ENCODE data around the gene CPA5. TPM values are rescaled to one million over a fixed set of nuclear protein-coding genes. Genes with fewer than 3 reads are reported as not detected.

The CPA5 gene
- total and polyA plus RNA-seq, 2 experiments from 2014 or later = not detected

DNA sequence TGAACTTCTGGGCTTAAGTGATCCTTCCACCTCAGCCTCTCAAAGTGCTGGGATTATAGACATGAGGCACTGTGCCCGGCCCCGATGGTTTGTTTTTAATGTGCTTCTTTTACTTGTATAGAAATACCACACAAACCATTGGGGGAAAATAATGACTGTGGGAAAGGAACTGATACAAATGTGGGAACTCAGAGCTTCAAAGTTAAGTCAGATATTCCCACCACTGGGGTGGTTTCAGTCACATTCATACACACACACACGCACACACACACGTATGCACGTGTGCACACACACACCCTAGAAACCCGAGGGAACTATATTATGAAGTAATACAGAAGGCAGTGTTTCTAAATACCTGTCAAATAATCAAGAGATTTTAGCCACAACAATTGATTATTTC, 34.6 kb upstream of the CPA5 start:
- Histone ChIP-seq H4K20me1 (replicated peaks; ENCODE audit: insufficient read depth) (no peaks in the 10 kb centered on the region), H3K4me2 (no peak overlapping the region), H3K27ac (ENCODE audit: low read depth) (no peak overlapping the region), H3K9me2 (ENCODE audit: insufficient read depth) (no peaks in the 10 kb centered on the region), H3K27me3 (ENCODE audit: insufficient read depth) (no peaks in the 10 kb centered on the region), H3F3A (replicated peaks; ENCODE audit: low read depth) (no peaks in the 10 kb centered on the region), H3K36me3 (ENCODE audit: insufficient read depth) (no peaks in the 10 kb centered on the region), H3K4me1 (ENCODE audit: insufficient read depth) (no peaks in the 10 kb centered on the region), H3K79me2 (replicated peaks; ENCODE audit: insufficient read depth) (no peaks in the 10 kb centered on the region), H3K4me3 (no peak overlapping the region), H2AFZ (no peak overlapping the region)
- TF ChIP-seq POLR2AphosphoS5 (IDR thresholded peaks at IDR 0.05; ENCODE audit: low read depth) (no peak), NANOG (IDR thresholded peaks at IDR 0.05; ENCODE audit: borderline replicate concordance) (no peak), JUNB (IDR thresholded peaks at IDR 0.05; ENCODE audit: unreplicated experiment) (no peak), EZH2 (IDR thresholded peaks at IDR 0.05; ENCODE audit: low read depth, unreplicated experiment) (no peak), STAT1 (IDR thresholded peaks at IDR 0.05; ENCODE audit: unreplicated experiment) (no peak), CREB1 (CRISPR knock-in tag; IDR thresholded peaks at IDR 0.05; ENCODE audit: low read depth) (no peak), ZNF114 (CRISPR knock-in tag; IDR thresholded peaks at IDR 0.05) (no peak)
- TF ChIP-seq, protein P1, sequence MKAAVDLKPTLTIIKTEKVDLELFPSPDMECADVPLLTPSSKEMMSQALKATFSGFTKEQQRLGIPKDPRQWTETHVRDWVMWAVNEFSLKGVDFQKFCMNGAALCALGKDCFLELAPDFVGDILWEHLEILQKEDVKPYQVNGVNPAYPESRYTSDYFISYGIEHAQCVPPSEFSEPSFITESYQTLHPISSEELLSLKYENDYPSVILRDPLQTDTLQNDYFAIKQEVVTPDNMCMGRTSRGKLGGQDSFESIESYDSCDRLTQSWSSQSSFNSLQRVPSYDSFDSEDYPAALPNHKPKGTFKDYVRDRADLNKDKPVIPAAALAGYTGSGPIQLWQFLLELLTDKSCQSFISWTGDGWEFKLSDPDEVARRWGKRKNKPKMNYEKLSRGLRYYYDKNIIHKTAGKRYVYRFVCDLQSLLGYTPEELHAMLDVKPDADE (IDR thresholded peaks at IDR 0.05) = no peak
- TF ChIP-seq, protein P2, sequence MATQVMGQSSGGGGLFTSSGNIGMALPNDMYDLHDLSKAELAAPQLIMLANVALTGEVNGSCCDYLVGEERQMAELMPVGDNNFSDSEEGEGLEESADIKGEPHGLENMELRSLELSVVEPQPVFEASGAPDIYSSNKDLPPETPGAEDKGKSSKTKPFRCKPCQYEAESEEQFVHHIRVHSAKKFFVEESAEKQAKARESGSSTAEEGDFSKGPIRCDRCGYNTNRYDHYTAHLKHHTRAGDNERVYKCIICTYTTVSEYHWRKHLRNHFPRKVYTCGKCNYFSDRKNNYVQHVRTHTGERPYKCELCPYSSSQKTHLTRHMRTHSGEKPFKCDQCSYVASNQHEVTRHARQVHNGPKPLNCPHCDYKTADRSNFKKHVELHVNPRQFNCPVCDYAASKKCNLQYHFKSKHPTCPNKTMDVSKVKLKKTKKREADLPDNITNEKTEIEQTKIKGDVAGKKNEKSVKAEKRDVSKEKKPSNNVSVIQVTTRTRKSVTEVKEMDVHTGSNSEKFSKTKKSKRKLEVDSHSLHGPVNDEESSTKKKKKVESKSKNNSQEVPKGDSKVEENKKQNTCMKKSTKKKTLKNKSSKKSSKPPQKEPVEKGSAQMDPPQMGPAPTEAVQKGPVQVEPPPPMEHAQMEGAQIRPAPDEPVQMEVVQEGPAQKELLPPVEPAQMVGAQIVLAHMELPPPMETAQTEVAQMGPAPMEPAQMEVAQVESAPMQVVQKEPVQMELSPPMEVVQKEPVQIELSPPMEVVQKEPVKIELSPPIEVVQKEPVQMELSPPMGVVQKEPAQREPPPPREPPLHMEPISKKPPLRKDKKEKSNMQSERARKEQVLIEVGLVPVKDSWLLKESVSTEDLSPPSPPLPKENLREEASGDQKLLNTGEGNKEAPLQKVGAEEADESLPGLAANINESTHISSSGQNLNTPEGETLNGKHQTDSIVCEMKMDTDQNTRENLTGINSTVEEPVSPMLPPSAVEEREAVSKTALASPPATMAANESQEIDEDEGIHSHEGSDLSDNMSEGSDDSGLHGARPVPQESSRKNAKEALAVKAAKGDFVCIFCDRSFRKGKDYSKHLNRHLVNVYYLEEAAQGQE (IDR thresholded peaks at IDR 0.05; ENCODE audit: unreplicated experiment) = no peak
- TF ChIP-seq, protein P3, sequence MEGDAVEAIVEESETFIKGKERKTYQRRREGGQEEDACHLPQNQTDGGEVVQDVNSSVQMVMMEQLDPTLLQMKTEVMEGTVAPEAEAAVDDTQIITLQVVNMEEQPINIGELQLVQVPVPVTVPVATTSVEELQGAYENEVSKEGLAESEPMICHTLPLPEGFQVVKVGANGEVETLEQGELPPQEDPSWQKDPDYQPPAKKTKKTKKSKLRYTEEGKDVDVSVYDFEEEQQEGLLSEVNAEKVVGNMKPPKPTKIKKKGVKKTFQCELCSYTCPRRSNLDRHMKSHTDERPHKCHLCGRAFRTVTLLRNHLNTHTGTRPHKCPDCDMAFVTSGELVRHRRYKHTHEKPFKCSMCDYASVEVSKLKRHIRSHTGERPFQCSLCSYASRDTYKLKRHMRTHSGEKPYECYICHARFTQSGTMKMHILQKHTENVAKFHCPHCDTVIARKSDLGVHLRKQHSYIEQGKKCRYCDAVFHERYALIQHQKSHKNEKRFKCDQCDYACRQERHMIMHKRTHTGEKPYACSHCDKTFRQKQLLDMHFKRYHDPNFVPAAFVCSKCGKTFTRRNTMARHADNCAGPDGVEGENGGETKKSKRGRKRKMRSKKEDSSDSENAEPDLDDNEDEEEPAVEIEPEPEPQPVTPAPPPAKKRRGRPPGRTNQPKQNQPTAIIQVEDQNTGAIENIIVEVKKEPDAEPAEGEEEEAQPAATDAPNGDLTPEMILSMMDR (conservative IDR thresholded peaks at IDR 0.05; ENCODE audit: low read depth in 2 of 2) = no peak
- TF ChIP-seq, protein P4, sequence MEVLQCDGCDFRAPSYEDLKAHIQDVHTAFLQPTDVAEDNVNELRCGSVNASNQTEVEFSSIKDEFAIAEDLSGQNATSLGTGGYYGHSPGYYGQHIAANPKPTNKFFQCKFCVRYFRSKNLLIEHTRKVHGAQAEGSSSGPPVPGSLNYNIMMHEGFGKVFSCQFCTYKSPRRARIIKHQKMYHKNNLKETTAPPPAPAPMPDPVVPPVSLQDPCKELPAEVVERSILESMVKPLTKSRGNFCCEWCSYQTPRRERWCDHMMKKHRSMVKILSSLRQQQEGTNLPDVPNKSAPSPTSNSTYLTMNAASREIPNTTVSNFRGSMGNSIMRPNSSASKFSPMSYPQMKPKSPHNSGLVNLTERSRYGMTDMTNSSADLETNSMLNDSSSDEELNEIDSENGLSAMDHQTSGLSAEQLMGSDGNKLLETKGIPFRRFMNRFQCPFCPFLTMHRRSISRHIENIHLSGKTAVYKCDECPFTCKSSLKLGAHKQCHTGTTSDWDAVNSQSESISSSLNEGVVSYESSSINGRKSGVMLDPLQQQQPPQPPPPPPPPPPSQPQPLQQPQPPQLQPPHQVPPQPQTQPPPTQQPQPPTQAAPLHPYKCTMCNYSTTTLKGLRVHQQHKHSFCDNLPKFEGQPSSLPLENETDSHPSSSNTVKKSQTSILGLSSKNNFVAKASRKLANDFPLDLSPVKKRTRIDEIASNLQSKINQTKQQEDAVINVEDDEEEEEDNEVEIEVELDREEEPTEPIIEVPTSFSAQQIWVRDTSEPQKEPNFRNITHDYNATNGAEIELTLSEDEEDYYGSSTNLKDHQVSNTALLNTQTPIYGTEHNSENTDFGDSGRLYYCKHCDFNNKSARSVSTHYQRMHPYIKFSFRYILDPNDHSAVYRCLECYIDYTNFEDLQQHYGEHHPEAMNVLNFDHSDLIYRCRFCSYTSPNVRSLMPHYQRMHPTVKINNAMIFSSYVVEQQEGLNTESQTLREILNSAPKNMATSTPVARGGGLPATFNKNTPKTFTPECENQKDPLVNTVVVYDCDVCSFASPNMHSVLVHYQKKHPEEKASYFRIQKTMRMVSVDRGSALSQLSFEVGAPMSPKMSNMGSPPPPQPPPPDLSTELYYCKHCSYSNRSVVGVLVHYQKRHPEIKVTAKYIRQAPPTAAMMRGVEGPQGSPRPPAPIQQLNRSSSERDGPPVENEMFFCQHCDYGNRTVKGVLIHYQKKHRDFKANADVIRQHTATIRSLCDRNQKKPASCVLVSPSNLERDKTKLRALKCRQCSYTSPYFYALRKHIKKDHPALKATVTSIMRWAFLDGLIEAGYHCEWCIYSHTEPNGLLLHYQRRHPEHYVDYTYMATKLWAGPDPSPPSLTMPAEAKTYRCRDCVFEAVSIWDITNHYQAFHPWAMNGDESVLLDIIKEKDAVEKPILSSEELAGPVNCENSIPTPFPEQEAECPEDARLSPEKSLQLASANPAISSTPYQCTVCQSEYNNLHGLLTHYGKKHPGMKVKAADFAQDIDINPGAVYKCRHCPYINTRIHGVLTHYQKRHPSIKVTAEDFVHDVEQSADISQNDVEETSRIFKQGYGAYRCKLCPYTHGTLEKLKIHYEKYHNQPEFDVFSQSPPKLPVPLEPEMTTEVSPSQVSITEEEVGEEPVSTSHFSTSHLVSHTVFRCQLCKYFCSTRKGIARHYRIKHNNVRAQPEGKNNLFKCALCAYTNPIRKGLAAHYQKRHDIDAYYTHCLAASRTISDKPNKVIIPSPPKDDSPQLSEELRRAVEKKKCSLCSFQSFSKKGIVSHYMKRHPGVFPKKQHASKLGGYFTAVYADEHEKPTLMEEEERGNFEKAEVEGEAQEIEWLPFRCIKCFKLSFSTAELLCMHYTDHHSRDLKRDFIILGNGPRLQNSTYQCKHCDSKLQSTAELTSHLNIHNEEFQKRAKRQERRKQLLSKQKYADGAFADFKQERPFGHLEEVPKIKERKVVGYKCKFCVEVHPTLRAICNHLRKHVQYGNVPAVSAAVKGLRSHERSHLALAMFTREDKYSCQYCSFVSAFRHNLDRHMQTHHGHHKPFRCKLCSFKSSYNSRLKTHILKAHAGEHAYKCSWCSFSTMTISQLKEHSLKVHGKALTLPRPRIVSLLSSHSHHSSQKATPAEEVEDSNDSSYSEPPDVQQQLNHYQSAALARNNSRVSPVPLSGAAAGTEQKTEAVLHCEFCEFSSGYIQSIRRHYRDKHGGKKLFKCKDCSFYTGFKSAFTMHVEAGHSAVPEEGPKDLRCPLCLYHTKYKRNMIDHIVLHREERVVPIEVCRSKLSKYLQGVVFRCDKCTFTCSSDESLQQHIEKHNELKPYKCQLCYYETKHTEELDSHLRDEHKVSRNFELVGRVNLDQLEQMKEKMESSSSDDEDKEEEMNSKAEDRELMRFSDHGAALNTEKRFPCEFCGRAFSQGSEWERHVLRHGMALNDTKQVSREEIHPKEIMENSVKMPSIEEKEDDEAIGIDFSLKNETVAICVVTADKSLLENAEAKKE (CRISPR knock-in tag; IDR thresholded peaks at IDR 0.05) = no peak
- Mint-ChIP-seq H3K9me3 (peaks cover 13% of the 10 kb centered on the region), H3K27me3 (ENCODE audit: insufficient read depth, low read depth, poor library complexity) (peaks cover 2% of the 10 kb centered on the region), H3K27ac (no peak overlapping the region), H3K4me3 (no peak overlapping the region), H3K36me3 (ENCODE audit: low read depth) (peaks cover 9% of the 10 kb centered on the region; the same call in 2 of the 3 replicates), H3K4me1 (no peaks in the 10 kb centered on the region)
- DNase-seq (ENCODE audit: low spot score) = no peak
- ATAC-seq = no peak

Data from GM23338 (cell line).